Peyer's patch (tissue), 4 donors: ENCODE measurements around the gene MYLK.

ENCODE experiments used
- CTCF ChIP-seq, 6 experiments: fragments of 450-650 bp in 4 of 6; fragments of 200-600 bp in 2 of 6; sonication (generic) in 1 of 6; IDR thresholded peaks; one replicate each; pipeline ENCODE4 v1.5.1; 2017 to 2019; ENCODE audit warnings: antibody characterized with exemption in 6 of 6, mild to moderate bottlenecking in 3 of 6, moderate library complexity in 1 of 6
- POLR2A ChIP-seq, 2 donors: fragments of 450-650 bp; IDR thresholded peaks; one replicate each; pipeline ENCODE4 v1.5.1; 2017; ENCODE audit warnings: antibody characterized with exemption in 2 of 2, mild to moderate bottlenecking in 2 of 2, moderate library complexity in 2 of 2

- TF ChIP-seq CTCF (IDR thresholded peaks at IDR 0.05) (no peak), POLR2A (IDR thresholded peaks at IDR 0.05) (no peak)
Observed at GRCh38 chr3:123657568-123657967, 226.6 kb downstream of the MYLK start.
